GM19468 (cell line): ENCODE data around the gene BUD31.
"Not testable (repeated sequence)": the region's sequence is repeated elsewhere in the genome, so short reads cannot be mapped to it uniquely, and the experiment has no call there.

Experiments used
- ATAC-seq: cut with Tn5 transposase; IDR thresholded peaks from one replicate; pipeline ENCODE4 v1.9.1; 2021; ENCODE audit warnings: mild to moderate bottlenecking, moderate library complexity, moderate number of reproducible peaks; ENCODE audit not compliant: unreplicated experiment; ENCODE audit errors: extremely low read depth

The BUD31 gene

GRCh38 chr7:99396418-99397296, 12.1 kb upstream of the BUD31 start:
- no peak for ATAC-seq

- no peak for ATAC-seq
These were observed 11.3 kb upstream of the BUD31 start for GRCh38 chr7:99397297-99397983.

GRCh38 chr7:99398891-99399445, 9.8 kb upstream of the BUD31 start:
- no peak for ATAC-seq

GRCh38 chr7:99399597-99399996, 9.2 kb upstream of the BUD31 start:
- no peak for ATAC-seq

- ATAC-seq, result no peak
These were observed 5.9 kb upstream of the BUD31 start for GRCh38 chr7:99402854-99403253.

- ATAC-seq, result no peak
These were observed 5.0 kb upstream of the BUD31 start for GRCh38 chr7:99403764-99404163.

GRCh38 chr7:99404235-99404976, 4.4 kb upstream of the BUD31 start:
- no peak for ATAC-seq

GRCh38 chr7:99404977-99405320, 3.8 kb upstream of the BUD31 start:
- no peak for ATAC-seq

GRCh38 chr7:99406557-99406956, 2.2 kb upstream of the BUD31 start:
- no peak for ATAC-seq

- no peak for ATAC-seq
These were observed 844 bp upstream of the BUD31 start for GRCh38 chr7:99407872-99408378.

- ATAC-seq, result no peak
These were observed 413 bp downstream of the BUD31 start for GRCh38 chr7:99409192-99409572.

- ATAC-seq, result no peak
These were observed 1.0 kb downstream of the BUD31 start for GRCh38 chr7:99409806-99410205.

- ATAC-seq, result no peak
These were observed 1.9 kb downstream of the BUD31 start for GRCh38 chr7:99410635-99411034.

GRCh38 chr7:99415513-99416127, 6.9 kb downstream of the BUD31 start:
- not testable (repeated sequence) for ATAC-seq

GRCh38 chr7:99418260-99418659, 9.5 kb downstream of the BUD31 start:
- no peak for ATAC-seq

GRCh38 chr7:99419323-99420021, 10.7 kb downstream of the BUD31 start:
- no peak for ATAC-seq

GRCh38 chr7:99420213-99420612, 11.4 kb downstream of the BUD31 start:
- ATAC-seq, result no peak

- ATAC-seq, result no peak
These were observed 12.2 kb downstream of the BUD31 start for GRCh38 chr7:99420986-99421385.

GRCh38 chr7:99422186-99422585, 13.4 kb downstream of the BUD31 start:
- ATAC-seq, result no peak
